CMK (cell line): ENCODE measurements around the gene MRPS7.

Source experiments
- DNase-seq: peaks from one replicate; pipeline ENCODE4 v3.0.0-alpha.2; 2010; ENCODE audit warnings: low read depth

MRPS7 gene

GRCh38 chr17:75261336-75262111 lies at the start of gene MRPS7, which contains the start of gene GGA3:
Gene MRPS7, plus strand, starts transcription at chr17:75261879. Its CDS starts 22 bp downstream, at chr17:75261901.
Gene GGA3, minus strand, starts transcription at chr17:75261606. Its CDS starts 19 bp downstream, at chr17:75261587.
- DNase-seq, result peak; percentile 79

- no peak for DNase-seq
Measured at GRCh38 chr17:75218131-75218530, 43.5 kb upstream of the MRPS7 start.

GRCh38 chr17:75219815-75220214 lies 41.9 kb upstream of the MRPS7 start:
- no peak for DNase-seq

DNA sequence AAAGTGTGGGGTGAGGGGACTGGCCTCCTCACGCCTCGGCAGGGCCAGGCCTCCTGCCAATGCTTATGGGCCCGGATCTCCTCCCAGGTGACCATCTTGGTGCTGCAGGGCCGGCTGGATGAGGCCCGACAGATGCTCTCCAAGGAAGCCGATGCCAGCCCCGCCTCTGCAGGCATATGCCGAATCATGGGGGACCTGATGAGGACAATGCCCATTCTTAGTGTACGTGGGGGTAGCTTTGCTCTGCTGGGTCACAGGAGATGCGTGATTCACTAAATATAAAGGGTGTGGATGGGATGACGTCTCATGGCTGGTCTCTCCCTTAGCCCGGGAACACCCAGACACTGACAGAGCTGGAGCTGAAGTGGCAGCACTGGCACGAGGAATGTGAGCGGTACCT lies 36.7 kb upstream of the MRPS7 start:
- no peak for DNase-seq

GRCh38 chr17:75227729-75228128 lies 34.0 kb upstream of the MRPS7 start:
- no peak for DNase-seq

- DNase-seq, result no peak
Measured at GRCh38 chr17:75228305-75228704, 33.4 kb upstream of the MRPS7 start.

DNA sequence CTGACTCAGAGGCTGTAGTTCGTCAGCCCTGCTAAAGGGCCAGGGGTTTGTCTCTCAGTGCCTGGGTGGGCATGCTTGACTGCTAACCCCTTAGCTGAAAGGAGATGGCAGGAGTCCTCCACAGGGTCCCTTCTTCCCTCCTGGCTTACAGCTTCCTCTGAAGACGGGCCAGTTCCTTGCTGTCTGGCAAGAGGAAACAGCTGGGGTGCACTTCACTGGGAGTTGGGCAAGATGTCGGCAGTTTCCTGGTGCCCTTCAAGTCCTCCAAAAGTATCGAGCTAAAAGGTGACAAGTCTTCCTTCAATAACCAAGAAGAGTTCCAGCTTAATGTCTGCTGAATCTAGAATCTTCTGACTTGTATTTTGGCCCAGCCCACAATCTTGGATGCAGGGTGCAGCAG lies 32.8 kb upstream of the MRPS7 start:
- DNase-seq, result no peak

DNA sequence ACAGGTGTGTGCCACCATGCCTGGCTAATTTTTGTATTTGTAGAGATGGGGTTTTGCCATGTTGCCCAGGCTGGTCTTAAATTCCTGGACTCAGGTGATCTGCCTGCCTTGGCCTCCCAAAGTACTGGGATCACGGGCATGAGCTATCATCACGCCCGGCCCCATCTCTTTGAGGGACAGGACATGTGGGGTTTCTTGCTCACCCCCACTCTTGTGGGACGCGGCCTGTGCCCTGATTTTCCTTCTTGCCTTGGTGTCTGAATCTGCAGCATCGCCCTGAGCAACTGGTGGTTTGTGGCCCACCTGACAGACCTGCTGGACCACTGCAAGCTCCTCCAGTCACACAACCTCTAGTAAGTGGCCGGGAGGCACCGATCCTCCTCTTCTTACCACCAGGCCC lies 30.6 kb upstream of the MRPS7 start:
- no peak for DNase-seq

- no peak for DNase-seq
Measured at GRCh38 chr17:75231741-75232464, 29.8 kb upstream of the MRPS7 start.

GRCh38 chr17:75232786-75233185 lies 28.9 kb upstream of the MRPS7 start:
- DNase-seq, result no peak

GRCh38 chr17:75237100-75238014 lies 24.3 kb upstream of the MRPS7 start:
- no peak for DNase-seq

DNA sequence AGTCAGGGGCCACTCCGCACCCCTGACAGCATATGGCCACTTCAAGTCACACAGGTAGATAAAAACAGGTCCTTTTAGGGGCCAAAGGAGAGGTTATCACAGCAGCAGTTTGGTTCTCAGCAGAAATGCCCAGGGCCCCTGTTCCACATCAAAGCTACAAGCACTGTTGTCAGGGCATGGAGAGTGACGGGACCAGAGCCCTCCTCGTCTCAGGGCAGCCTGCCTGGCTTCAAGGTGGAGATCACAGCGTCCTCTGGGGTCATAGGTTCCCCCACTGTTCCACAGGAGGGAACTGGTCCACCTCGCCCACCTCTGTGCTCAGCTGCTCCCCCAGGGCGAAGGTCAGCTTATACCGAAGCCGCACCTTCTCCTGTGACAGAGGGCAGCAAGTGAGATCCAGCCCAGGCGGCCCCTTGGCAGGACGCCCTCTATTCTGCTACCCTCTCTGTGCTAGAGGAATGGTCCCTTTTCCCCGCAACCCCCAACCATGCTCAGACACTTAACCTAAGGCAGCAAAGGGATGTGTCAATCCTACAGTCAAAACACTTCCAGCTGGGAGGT lies 23.6 kb upstream of the MRPS7 start:
- DNase-seq, result no peak

- peak; percentile 40 for DNase-seq
Measured at GRCh38 chr17:75238684-75239191, 22.9 kb upstream of the MRPS7 start.

DNA sequence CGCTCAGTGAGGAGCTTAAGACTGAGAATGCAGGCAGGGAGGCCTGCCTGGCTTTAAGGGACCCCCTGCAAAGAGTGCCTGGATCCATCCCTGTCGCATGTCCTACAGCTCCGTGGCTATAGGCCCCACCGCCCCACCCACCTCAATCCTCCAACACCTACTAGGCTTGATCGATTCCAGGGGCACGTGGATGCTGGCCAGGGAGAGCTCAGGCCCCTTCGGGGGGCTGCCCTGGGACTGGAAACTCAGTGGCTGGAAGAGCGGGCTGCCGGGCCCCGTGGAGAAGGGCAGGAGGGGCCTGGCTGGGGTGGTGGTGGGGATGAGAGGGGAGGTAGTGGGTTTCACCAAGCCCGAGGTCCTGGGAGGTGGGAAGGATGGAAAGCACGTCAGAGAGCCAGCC lies 22.5 kb upstream of the MRPS7 start:
- DNase-seq, result no peak

DNA sequence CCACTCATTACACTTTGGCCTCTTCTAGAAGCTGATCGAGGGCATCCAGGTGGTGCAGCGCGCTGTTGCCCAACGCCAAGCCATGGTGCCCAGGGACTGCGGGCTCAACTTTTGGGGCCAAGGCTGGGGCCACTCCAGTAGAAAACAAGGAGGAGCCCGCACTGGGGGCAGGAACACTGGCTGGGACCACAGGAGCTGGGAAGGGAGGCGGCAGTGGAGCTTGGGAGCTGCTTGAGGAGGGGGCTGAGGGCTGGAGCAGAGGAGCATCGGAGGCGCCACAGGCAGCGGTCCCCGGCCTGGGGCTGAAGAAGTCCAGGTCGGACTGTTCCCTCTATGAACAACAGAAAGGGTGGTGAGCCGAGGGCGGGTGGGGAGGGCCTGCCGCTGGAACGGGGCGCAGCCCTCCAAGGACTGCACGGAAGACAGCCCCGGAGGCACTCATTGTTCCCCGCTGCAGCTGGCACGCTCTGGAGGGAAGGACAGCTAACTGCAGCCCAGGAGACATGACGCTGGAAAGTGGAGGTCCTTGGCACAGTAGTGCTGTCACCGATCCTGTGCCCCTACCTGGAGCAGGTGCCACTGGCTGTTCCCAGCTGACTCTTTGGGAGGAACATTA lies 21.8 kb upstream of the MRPS7 start:
- no peak for DNase-seq

GRCh38 chr17:75240394-75241142 lies 21.1 kb upstream of the MRPS7 start:
- DNase-seq, result no peak

GRCh38 chr17:75241143-75241430 lies 20.6 kb upstream of the MRPS7 start:
- DNase-seq, result no peak

- no peak for DNase-seq
Measured at GRCh38 chr17:75241502-75241901, 20.2 kb upstream of the MRPS7 start.

DNA sequence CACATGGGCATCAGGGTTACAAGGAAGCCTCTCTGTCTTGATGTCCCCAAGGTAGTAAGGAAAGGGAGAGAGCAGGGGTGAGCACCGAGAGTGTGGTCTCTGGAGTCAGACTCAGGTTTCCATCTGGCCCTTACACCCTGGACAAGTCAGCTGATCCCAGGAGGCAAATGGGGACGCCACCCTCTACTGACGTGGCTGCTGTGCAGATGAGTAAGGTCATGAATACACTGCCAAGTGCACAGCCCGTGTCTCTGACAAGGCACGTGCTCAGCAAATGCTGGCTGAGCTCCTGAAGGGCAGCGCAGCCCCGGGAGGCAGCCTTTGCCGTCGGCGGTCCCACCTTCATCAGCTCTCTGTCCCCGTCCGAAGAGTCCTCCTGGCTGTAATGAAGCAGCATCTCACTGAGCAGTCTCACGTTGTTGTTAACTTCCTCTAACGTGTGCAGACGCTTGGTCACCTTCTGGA lies 19.7 kb upstream of the MRPS7 start:
- no peak for DNase-seq

DNA sequence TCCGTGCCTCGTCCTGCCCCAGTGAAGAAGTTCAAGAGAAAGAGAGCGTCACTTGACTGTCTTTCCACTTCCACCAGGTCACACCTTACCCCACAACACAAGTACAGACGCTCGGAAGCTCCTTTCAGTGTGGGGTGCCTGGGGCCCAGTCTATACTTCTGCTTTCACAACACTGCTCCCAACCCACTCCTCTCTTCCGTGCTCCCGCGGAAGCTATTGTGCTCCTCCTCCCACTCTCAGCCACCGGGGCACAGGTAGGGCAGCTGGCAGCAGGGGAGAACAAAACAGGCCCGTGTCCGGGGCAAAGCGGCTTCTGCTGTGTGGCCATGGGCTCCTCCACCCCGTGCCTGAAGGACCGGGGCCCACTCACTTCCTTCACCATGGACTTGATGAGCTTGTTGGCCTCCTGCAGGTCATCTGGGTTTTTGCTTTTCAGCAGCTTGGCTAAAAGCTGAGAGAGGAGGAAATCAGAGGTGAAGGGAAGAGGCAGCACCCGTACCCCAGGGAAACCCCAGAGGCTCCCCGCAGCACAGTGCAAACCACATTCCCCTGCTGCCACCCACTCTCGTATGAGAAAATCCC lies 19.1 kb upstream of the MRPS7 start:
- DNase-seq, result no peak
